SK-N-SH (cell line): ENCODE data around the gene TREM2.

ENCODE experiments used
- TCF12 ChIP-seq: IDR thresholded peaks from 2 replicates; pipeline ENCODE4 v1.4.0; 2012
- TF ChIP-seq, protein P1 (sequence below): fragments of 200-600 bp; sonication (generic); IDR thresholded peaks from 2 replicates; pipeline ENCODE4 v1.6.1; 2017; ENCODE audit warnings: antibody characterized with exemption, mild to moderate bottlenecking, moderate library complexity

DNA sequence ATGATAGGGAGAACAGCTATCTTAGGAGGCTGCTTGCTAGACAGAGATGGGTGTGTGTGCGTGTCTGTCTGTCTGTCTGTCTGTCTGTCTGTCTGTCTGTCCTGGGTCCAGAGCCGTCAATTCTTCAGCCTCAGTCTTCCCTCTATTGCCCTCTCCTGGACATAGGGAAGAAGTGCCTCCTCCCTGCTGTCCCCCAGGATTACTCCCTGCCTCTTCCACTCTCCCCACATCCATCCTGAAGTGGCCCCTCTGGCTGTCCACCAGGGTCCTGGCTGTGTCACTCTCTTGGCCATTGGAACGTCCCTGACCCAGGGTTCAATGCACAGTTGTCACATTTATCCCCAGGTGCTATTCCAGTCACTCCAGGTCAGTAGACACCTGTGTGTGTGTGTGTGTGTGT, 27.9 kb upstream of the TREM2 start:
- TF ChIP-seq, protein P1, sequence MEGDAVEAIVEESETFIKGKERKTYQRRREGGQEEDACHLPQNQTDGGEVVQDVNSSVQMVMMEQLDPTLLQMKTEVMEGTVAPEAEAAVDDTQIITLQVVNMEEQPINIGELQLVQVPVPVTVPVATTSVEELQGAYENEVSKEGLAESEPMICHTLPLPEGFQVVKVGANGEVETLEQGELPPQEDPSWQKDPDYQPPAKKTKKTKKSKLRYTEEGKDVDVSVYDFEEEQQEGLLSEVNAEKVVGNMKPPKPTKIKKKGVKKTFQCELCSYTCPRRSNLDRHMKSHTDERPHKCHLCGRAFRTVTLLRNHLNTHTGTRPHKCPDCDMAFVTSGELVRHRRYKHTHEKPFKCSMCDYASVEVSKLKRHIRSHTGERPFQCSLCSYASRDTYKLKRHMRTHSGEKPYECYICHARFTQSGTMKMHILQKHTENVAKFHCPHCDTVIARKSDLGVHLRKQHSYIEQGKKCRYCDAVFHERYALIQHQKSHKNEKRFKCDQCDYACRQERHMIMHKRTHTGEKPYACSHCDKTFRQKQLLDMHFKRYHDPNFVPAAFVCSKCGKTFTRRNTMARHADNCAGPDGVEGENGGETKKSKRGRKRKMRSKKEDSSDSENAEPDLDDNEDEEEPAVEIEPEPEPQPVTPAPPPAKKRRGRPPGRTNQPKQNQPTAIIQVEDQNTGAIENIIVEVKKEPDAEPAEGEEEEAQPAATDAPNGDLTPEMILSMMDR = no peak
- TF ChIP-seq TCF12 = no peak
